ENCODE measurements around the gene CDH1. TPM values are rescaled to one million over a fixed set of nuclear protein-coding genes. Genes with fewer than 3 reads are reported as not detected.
A peak's percentile ranks its signal among the peaks of the same experiment; 100 is the strongest.

The CDH1 gene
- total RNA-seq, 1 donor from 2014 or later, result 56.8 TPM

GRCh38 chr16:68844211-68844564, 107.1 kb downstream of the CDH1 start:
- DNase-seq (ENCODE audit: low read depth), result no peak
- TF ChIP-seq, protein P1, sequence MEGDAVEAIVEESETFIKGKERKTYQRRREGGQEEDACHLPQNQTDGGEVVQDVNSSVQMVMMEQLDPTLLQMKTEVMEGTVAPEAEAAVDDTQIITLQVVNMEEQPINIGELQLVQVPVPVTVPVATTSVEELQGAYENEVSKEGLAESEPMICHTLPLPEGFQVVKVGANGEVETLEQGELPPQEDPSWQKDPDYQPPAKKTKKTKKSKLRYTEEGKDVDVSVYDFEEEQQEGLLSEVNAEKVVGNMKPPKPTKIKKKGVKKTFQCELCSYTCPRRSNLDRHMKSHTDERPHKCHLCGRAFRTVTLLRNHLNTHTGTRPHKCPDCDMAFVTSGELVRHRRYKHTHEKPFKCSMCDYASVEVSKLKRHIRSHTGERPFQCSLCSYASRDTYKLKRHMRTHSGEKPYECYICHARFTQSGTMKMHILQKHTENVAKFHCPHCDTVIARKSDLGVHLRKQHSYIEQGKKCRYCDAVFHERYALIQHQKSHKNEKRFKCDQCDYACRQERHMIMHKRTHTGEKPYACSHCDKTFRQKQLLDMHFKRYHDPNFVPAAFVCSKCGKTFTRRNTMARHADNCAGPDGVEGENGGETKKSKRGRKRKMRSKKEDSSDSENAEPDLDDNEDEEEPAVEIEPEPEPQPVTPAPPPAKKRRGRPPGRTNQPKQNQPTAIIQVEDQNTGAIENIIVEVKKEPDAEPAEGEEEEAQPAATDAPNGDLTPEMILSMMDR (conservative IDR thresholded peaks at IDR 0.05; ENCODE audit: low read depth, low read length), result no peak
- peak overlapping the region; percentile 97 for H3K4me3 ChIP-seq (ENCODE audit: low read depth, low read length)

DNA sequence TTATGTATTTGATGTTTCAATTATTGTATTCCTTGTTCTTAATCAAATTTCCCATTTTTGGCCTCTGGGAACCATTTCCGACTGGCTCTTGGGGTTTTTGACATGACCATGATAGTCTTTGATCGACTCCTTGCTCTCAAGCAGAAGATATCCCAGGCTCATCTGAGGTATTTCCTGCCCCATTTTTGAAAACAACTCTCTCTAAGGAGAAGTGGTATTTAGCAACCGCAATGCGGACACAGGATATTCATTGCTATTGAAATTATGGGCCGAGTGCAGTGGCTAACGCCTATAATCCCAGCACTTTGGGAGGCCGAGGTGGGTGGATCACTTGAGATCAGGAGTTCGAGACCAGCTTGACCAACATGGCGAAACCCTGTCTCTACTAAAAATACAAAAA, 111.7 kb downstream of the CDH1 start:
- TF ChIP-seq, protein P1 (conservative IDR thresholded peaks at IDR 0.05; ENCODE audit: low read depth, low read length), result no peak
- DNase-seq (ENCODE audit: low read depth), result no peak
- H3K4me3 ChIP-seq (ENCODE audit: low read depth, low read length), result no peak overlapping the region

- TF ChIP-seq, protein P1 (conservative IDR thresholded peaks at IDR 0.05; ENCODE audit: low read depth, low read length), result no peak
- DNase-seq (ENCODE audit: low read depth), result no peak
- H3K4me3 ChIP-seq (ENCODE audit: low read depth, low read length), result no peak overlapping the region
Measured at GRCh38 chr16:68850481-68850880, 113.4 kb downstream of the CDH1 start.

- no peak for DNase-seq (ENCODE audit: low read depth)
- H3K4me3 ChIP-seq (ENCODE audit: low read depth, low read length), result no peak overlapping the region
- TF ChIP-seq, protein P1 (conservative IDR thresholded peaks at IDR 0.05; ENCODE audit: low read depth, low read length), result no peak
Measured at GRCh38 chr16:68851601-68852000, 114.5 kb downstream of the CDH1 start.

DNA sequence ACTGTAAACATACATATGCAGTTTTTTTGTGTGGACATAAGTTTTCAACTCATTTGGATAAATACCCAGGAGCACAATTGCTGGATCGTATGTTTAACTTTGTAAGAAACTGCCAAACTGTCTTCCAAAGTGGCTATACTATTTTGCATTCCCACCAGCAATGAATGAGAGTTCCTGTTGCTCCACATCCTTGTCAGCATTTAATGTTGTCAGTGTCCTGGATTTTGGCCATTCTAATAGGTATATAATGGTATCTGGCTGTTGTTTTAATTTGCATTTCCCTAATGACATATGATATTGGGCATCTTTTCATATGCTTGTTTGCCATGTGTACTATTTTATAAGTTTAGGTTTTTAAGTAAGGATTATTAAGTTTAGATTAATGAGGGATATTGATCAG, 120.4 kb downstream of the CDH1 start:
- no peak for DNase-seq (ENCODE audit: low read depth)
- no peak overlapping the region for H3K4me3 ChIP-seq (ENCODE audit: low read depth, low read length)
- TF ChIP-seq, protein P1 (conservative IDR thresholded peaks at IDR 0.05; ENCODE audit: low read depth, low read length), result no peak

DNA sequence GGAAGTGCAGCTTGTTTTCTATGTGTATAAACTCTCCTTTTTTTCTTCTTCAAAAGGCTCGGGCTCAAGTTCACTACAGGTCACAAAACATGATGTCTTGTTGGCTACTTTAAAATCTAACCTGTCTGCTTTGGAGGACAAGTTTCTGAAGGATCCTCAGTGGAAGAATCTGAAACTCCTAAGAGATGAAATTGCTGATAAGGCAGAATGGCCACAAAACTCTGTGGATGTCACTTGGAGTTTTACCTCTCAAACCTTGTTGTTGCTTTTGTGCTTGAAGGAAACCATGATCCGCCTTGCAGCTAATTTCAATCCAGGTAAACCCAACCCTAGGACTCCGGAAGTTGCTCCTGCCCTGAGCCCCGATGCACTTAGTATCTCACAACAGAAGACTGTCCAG, 122.7 kb downstream of the CDH1 start:
- TF ChIP-seq, protein P1 (conservative IDR thresholded peaks at IDR 0.05; ENCODE audit: low read depth, low read length), result no peak

GRCh38 chr16:68860978-68861892, 124.1 kb downstream of the CDH1 start:
- DNase-seq (ENCODE audit: low read depth), result no peak
- TF ChIP-seq, protein P1 (conservative IDR thresholded peaks at IDR 0.05; ENCODE audit: low read depth, low read length), result no peak
- no peak overlapping the region for H3K4me3 ChIP-seq (ENCODE audit: low read depth, low read length)

More for the DNA sequence above, 122.7 kb downstream of the CDH1 start:
- H3K4me3 ChIP-seq (ENCODE audit: low read depth, low read length), result no peak overlapping the region
- DNase-seq (ENCODE audit: low read depth), result no peak

Data from epithelial cell of proximal tubule (primary cell).